C4-2B (cell line): ENCODE measurements around the gene DLG2.

Experiments
- ZFX ChIP-seq: fragments of 450-650 bp; IDR thresholded peaks from 2 replicates; pipeline ENCODE4 v1.6.1; 2017
- TF ChIP-seq, protein P1 (sequence below): fragments of 450-650 bp; conservative IDR thresholded peaks from 2 replicates; pipeline ENCODE4 v1.5.1; 2017; ENCODE audit warnings: mild to moderate bottlenecking

GRCh38 chr11:83845797-83846196 is 1781.3 kb downstream of the DLG2 start:
- TF ChIP-seq, protein P1, sequence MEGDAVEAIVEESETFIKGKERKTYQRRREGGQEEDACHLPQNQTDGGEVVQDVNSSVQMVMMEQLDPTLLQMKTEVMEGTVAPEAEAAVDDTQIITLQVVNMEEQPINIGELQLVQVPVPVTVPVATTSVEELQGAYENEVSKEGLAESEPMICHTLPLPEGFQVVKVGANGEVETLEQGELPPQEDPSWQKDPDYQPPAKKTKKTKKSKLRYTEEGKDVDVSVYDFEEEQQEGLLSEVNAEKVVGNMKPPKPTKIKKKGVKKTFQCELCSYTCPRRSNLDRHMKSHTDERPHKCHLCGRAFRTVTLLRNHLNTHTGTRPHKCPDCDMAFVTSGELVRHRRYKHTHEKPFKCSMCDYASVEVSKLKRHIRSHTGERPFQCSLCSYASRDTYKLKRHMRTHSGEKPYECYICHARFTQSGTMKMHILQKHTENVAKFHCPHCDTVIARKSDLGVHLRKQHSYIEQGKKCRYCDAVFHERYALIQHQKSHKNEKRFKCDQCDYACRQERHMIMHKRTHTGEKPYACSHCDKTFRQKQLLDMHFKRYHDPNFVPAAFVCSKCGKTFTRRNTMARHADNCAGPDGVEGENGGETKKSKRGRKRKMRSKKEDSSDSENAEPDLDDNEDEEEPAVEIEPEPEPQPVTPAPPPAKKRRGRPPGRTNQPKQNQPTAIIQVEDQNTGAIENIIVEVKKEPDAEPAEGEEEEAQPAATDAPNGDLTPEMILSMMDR = no peak
- TF ChIP-seq ZFX = no peak
